NT2/D1 (cell line): Measurements from ENCODE around the gene RTN4RL1.

Source experiments
- DNase-seq: peaks from one replicate; pipeline ENCODE4 v3.0.0-alpha.2; 2011; ENCODE audit warnings: low read depth, low spot score
- H3K27me3 ChIP-seq: 2 replicates; pipeline ENCODE4 v1.6.0; 2011; ENCODE audit warnings: mild to moderate bottlenecking; ENCODE audit not compliant: insufficient read length, insufficient read depth
- H3K36me3 ChIP-seq: 2 replicates; pipeline ENCODE4 v1.6.1; 2011; ENCODE audit warnings: mild to moderate bottlenecking, low read length, mixed read lengths; ENCODE audit not compliant: insufficient read depth, insufficient read length
- H3K4me1 ChIP-seq: 2 replicates; pipeline ENCODE4 v1.5.1; 2011; ENCODE audit not compliant: insufficient read depth, insufficient read length
- H3K4me3 ChIP-seq: 2 replicates; pipeline ENCODE4 v1.5.1; 2011; ENCODE audit warnings: low read depth; ENCODE audit not compliant: insufficient read length
- H3K9ac ChIP-seq: 2 replicates; pipeline ENCODE4 v1.6.0; 2011; ENCODE audit warnings: low read depth; ENCODE audit not compliant: insufficient read length
- H3K9me3 ChIP-seq: 2 replicates; pipeline ENCODE4 v1.5.1; 2011; ENCODE audit warnings: mild to moderate bottlenecking, low read length; ENCODE audit not compliant: insufficient read depth
- SUZ12 ChIP-seq: IDR thresholded peaks from 2 replicates; pipeline ENCODE4 v1.6.1; 2011; ENCODE audit not compliant: insufficient read length, insufficient read depth; ENCODE audit errors: extremely low read depth
- YY1 ChIP-seq: IDR thresholded peaks from 2 replicates; pipeline ENCODE4 v1.6.1; 2011; ENCODE audit not compliant: insufficient read length, insufficient read depth
- ZNF274 ChIP-seq: IDR thresholded peaks from 2 replicates; pipeline ENCODE4 v1.6.1; 2011; ENCODE audit warnings: mild to moderate bottlenecking, low read depth, low read length

RTN4RL1 gene

DNA sequence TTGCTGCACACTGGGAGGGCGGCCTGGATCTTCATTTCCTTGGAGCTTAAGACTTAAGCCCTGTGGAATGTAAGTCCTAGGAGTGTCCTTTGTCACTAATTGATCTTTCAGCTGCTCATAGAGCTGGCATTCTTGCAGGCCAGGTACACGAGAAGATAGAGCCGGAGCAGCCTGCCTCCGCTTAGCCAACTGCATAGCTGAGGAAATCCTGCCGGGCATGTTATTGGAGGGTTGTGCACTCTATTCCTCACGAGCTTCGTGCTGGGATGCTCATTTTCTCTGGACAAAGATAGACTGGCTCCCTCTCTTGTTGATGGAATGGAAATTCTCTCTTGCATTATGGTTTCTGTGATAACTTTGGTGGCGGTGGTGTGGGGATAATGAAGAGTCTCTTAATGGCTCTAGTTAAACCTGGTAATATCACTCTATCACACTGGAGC lies 118.5 kb downstream of the RTN4RL1 start:
- Histone ChIP-seq H3K4me3 (no peak overlapping the region), H3K9me3 (no peaks in the 10 kb centered on the region), H3K4me1 (peaks cover 8% of the 10 kb centered on the region), H3K9ac (no peak overlapping the region), H3K36me3 (no peaks in the 10 kb centered on the region), H3K27me3 (peaks cover 14% of the 10 kb centered on the region)
- TF ChIP-seq SUZ12 (no peak), YY1 (no peak), ZNF274 (no peak)
- DNase-seq: peak; percentile 16

DNA sequence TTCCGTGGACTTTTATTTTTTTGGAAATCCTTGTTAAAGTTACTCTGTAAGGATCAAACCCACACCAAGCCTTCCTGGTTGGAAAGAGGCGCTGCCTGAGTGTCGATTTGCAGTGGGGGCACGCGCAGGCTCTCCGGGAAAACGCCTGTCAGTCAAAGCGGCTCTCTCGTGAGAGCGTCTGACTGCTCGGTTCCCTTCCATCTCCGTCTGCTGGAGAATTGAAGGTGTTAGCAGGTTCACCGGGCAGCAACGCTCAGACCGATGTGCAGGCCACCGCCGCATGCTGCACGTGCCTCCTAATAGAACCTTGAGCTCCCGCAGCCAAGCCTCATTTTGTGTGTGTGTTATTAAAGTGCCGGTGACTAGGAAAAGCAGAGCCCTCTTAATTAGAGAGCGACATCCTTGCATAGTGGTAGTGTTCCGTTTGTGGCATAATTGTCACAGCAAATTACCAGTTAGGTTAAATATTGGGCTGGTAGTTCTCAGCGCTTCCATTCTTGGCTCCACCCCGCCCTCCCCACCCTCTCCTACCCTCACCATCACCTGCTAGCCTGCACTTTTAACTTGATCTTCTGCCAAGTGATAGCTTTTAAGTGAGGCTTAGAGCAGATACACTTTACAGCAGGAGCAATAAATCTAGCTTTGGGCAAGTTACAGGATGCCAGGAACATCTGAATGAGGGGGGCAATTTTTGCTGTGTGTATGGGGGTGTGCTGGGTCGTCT lies 119.8 kb downstream of the RTN4RL1 start:
- Histone ChIP-seq H3K4me3 (no peak overlapping the region), H3K4me1 (peaks cover 8% of the 10 kb centered on the region), H3K36me3 (no peaks in the 10 kb centered on the region), H3K27me3 (peaks cover 14% of the 10 kb centered on the region), H3K9me3 (no peaks in the 10 kb centered on the region), H3K9ac (no peak overlapping the region)
- no peak for DNase-seq
- TF ChIP-seq YY1: no peak
- no peak for TF ChIP-seq ZNF274
- no peak for TF ChIP-seq SUZ12

DNA sequence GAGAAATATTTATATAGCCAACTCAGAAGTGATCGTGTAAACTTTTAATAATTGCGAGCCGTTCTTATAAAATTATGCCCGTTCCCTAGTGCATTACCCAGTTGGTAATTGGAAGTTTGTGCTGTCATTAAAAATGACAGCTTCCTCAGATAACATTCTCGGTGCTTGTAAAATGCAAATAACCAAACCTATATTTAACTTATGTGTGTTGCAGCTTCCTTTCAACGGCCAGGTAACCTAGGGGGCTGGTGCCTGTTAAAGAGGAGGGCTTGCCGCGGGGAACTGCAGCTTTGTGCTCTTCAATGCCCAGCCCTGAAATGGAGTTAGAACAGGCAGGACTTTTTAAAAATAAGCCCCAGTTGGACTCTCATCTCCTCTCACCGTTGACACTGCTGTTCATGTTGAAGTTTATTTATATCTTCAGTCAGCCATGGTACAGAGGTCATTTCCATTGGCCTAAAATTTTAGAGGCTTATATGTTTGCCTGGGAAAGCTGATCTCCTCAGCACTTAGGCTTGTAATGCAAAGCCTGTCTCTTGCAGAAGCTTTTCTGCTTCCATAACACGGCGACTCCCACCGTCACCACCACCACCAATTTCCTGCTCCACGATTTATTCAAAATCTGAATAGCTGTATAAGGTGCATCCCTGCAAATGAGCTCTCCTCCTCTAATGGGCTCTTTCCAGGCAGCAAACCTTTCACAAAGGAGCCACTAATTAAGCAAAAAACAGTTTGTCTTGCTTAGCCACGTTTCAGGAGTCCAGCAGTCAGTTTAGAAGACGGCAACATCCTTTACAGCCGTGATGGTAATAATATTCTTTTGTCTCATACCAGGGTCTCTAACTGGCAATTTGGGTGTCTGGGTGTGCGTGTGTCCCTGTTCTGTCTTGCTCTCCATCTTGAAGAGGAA lies 120.6 kb downstream of the RTN4RL1 start:
- Histone ChIP-seq H3K9ac (no peak overlapping the region), H3K36me3 (peaks cover 3% of the 10 kb centered on the region), H3K4me3 (no peak overlapping the region), H3K27me3 (peaks cover 12% of the 10 kb centered on the region), H3K9me3 (no peaks in the 10 kb centered on the region), H3K4me1 (peaks cover 5% of the 10 kb centered on the region)
- DNase-seq: no peak
- TF ChIP-seq ZNF274 (no peak), SUZ12 (no peak), YY1 (no peak)

DNA sequence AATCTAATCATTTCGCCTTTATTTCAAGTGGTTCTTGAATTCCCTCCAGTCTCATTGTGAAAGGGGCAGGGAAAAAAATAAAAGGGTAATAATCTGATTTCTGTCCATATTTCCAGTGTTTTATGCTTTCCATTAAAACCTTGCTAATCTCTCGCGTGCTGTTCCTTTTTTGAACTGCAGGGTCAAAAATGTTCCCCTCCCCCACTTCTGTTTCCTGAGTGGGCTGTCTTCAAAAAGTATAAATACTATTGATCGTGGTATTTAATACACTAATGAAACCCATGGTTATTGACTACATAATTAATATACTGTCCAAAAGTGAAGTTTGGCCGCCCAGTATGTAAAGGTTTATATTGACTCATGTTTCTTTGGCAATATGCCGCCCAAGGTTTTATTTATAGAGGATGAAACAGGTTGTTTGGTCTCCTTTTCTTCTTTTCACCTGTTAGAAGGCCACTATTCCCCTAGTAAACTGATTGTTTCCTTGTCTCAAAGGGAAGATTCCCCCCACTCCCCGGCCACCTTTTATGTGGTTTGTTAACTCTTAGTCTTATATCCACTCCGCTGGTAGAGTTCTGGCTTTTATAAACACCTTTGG lies 125.6 kb downstream of the RTN4RL1 start:
- Histone ChIP-seq H3K4me1 (no peaks in the 10 kb centered on the region), H3K4me3 (no peak overlapping the region), H3K36me3 (peaks cover 44% of the 10 kb centered on the region), H3K27me3 (no peaks in the 10 kb centered on the region), H3K9me3 (no peaks in the 10 kb centered on the region), H3K9ac (no peak overlapping the region)
- DNase-seq: no peak
- TF ChIP-seq ZNF274 (no peak), YY1 (no peak), SUZ12 (no peak)

DNA sequence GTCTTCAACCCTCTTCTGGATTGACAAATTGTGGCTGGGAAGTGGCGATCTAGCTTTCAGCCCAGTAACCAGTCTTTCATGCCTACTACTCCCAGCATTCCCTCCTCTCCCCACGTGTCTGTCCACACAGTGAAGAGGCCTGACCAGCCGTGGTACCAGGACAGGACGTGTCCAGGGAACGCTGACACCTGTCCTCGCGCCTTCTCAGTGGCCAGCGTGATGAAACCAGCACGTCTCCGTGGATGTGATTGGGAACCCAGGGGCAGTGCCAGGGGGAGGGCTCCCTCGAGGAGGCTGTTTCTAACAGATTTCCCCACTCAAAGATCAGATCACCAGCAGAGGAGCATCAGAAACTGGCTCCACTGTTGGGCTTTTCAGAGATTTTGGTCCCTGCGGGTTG lies 126.3 kb downstream of the RTN4RL1 start:
- Histone ChIP-seq H3K4me3 (no peak overlapping the region), H3K36me3 (peaks cover 50% of the 10 kb centered on the region), H3K9me3 (no peaks in the 10 kb centered on the region), H3K4me1 (no peaks in the 10 kb centered on the region), H3K27me3 (no peaks in the 10 kb centered on the region), H3K9ac (no peak overlapping the region)
- TF ChIP-seq SUZ12: no peak
- TF ChIP-seq YY1: no peak
- TF ChIP-seq ZNF274: no peak
- DNase-seq: no peak

DNA sequence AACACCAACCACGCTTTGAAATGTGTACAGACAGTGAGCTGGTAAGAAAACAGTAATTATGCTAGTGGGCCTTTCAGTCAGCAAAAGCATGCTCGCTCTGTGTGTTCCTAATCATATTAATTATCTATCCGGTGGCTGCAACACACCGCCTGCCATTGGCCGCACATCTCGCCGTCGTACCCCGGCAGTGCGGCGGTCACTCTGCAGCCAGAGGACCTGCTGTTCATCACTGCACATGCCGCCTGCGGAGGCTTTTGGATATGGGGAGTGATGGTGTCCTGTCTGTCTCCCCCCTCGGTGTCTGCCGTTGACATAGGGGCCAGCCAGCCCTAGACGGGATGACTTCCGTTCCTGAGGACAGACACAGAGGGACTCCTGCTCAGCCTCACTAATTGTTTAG lies 126.8 kb downstream of the RTN4RL1 start:
- no peaks in the 10 kb centered on the region for H3K9me3 ChIP-seq
- peaks cover 53% of the 10 kb centered on the region for H3K36me3 ChIP-seq
- no peak overlapping the region for H3K4me3 ChIP-seq
- no peak overlapping the region for H3K9ac ChIP-seq
- TF ChIP-seq YY1 (no peak), SUZ12 (no peak), ZNF274 (no peak)
- H3K4me1 ChIP-seq: no peaks in the 10 kb centered on the region
- no peak for DNase-seq
- H3K27me3 ChIP-seq: no peaks in the 10 kb centered on the region
